WTC11 (cell line): ENCODE results near the gene KAT6B. TPM values are rescaled to one million over a fixed set of nuclear protein-coding genes. Genes with fewer than 3 reads are reported as not detected.

Source experiments
- ATAC-seq: fragments of 200-7000 bp; cut with Tn5 transposase; 2 replicates; pipeline ENCODE4 v1.10.0; 2021; ENCODE audit warnings: mild to moderate bottlenecking, moderate library complexity
- CTCF ChIA-PET: fragments of 300-600 bp; sonication (Branson Sonifier 250); formaldehyde crosslinking; loops from one replicate; lab custom pipeline; 2021; ENCODE audit warnings: antibody characterized with exemption; lab: Charles Lee
- POLR2A ChIA-PET: fragments of 350-600 bp; sonication (Branson Sonifier 250); formaldehyde crosslinking; loops from one replicate; lab custom pipeline; 2021; ENCODE audit warnings: antibody characterized with exemption; lab: Charles Lee
- DNase-seq: peaks from one replicate; pipeline ENCODE4 v3.0.0; 2021; ENCODE audit warnings: low spot score
- H3K27ac Mint-ChIP-seq: 2 replicates; pipeline ENCODE4 v1.8.0; 2021; ENCODE audit warnings: mixed read lengths
- H3K27me3 Mint-ChIP-seq: 2 replicates; pipeline ENCODE4 v1.8.0; 2021; ENCODE audit warnings: low read depth, mild to moderate bottlenecking, moderate library complexity, mixed read lengths
- H3K36me3 Mint-ChIP-seq: 2 replicates; pipeline ENCODE4 v1.8.0; 2021; ENCODE audit warnings: mixed read lengths
- H3K4me1 Mint-ChIP-seq: 2 replicates; pipeline ENCODE4 v1.8.0; 2022; ENCODE audit warnings: mixed read lengths
- H3K4me3 Mint-ChIP-seq: 2 replicates; pipeline ENCODE4 v1.8.0; 2021; ENCODE audit warnings: mild to moderate bottlenecking, moderate library complexity, mixed read lengths
- H3K9me3 Mint-ChIP-seq: 2 replicates; pipeline ENCODE4 v1.8.0; 2021; ENCODE audit warnings: mixed read lengths
- JAZF1 ChIP-seq: fragments of 250-450 bp; sonication (Bioruptor Pico); IDR thresholded peaks from 2 replicates; pipeline ENCODE4 v1.9.0; 2021; ENCODE audit warnings: moderate library complexity, mild to moderate bottlenecking, inconsistent platforms
- NFATC4 ChIP-seq: fragments of 250-450 bp; sonication (Bioruptor Pico); IDR thresholded peaks from 2 replicates; pipeline ENCODE4 v1.9.0; 2021; ENCODE audit warnings: mild to moderate bottlenecking
- NR1H2 ChIP-seq: sonication (generic); formaldehyde crosslinking; IDR thresholded peaks from 2 replicates; pipeline ENCODE4 v1.9.0; 2021; ENCODE audit warnings: mild to moderate bottlenecking, moderate library complexity, missing genetic modification reagents
- PRRX2 ChIP-seq: fragments of 250-450 bp; sonication (Bioruptor Pico); IDR thresholded peaks from 2 replicates; pipeline ENCODE4 v1.8.0; 2021; ENCODE audit warnings: mild to moderate bottlenecking
- RORB ChIP-seq: fragments of 250-450 bp; sonication (Bioruptor Pico); IDR thresholded peaks from 2 replicates; pipeline ENCODE4 v1.9.0; 2021; ENCODE audit warnings: mild to moderate bottlenecking
- SP1 ChIP-seq: sonication (generic); formaldehyde crosslinking; conservative IDR thresholded peaks from 2 replicates; pipeline ENCODE4 v1.8.1; 2022; ENCODE audit warnings: missing genetic modification reagents
- ZNF138 ChIP-seq: sonication (generic); formaldehyde crosslinking; conservative IDR thresholded peaks from 2 replicates; pipeline ENCODE4 v1.8.1; 2022; ENCODE audit warnings: mild to moderate bottlenecking, moderate library complexity, missing genetic modification reagents
- ZNF263 ChIP-seq: sonication (generic); formaldehyde crosslinking; IDR thresholded peaks from 2 replicates; pipeline ENCODE4 v1.8.1; 2022; ENCODE audit warnings: low read depth, mild to moderate bottlenecking, moderate library complexity, missing genetic modification reagents
- ZNF317 ChIP-seq: sonication (generic); formaldehyde crosslinking; IDR thresholded peaks from 2 replicates; pipeline ENCODE4 v1.8.1; 2023; ENCODE audit warnings: low read depth, mild to moderate bottlenecking, moderate library complexity, missing genetic modification reagents, borderline replicate concordance
- ZNF416 ChIP-seq: fragments of 250-450 bp; sonication (Bioruptor Pico); IDR thresholded peaks from 2 replicates; pipeline ENCODE4 v1.9.0; 2021; ENCODE audit warnings: mild to moderate bottlenecking, inconsistent platforms
- ZNF425 ChIP-seq: fragments of 250-450 bp; sonication (Bioruptor Pico); conservative IDR thresholded peaks from 2 replicates; pipeline ENCODE4 v1.9.0; 2021; ENCODE audit warnings: mild to moderate bottlenecking
- total RNA-seq: library from RNA; stranded (reverse); gene quantifications from 3 replicates; pipeline ENCODE4 v1.2.3, GENCODE V29; 2021
- TF ChIP-seq, protein P1 (sequence below): sonication (generic); formaldehyde crosslinking; IDR thresholded peaks from 2 replicates; pipeline ENCODE4 v1.8.1; 2022; ENCODE audit warnings: mild to moderate bottlenecking, missing genetic modification reagents, moderate library complexity, borderline replicate concordance
- TF ChIP-seq, protein P2 (sequence below): sonication (generic); formaldehyde crosslinking; IDR thresholded peaks from 2 replicates; pipeline ENCODE4 v1.8.1; 2023; ENCODE audit warnings: mild to moderate bottlenecking, missing genetic modification reagents, moderate library complexity
- TF ChIP-seq, protein P3 (sequence below): fragments of 250-450 bp; sonication (Bioruptor Pico); IDR thresholded peaks from 2 replicates; pipeline ENCODE4 v1.8.0; 2021; ENCODE audit warnings: mild to moderate bottlenecking
- TF ChIP-seq, protein P4 (sequence below): sonication (generic); formaldehyde crosslinking; IDR thresholded peaks from 2 replicates; pipeline ENCODE4 v1.8.0; 2022; ENCODE audit warnings: mild to moderate bottlenecking, missing genetic modification reagents
- TF ChIP-seq, protein P5 (sequence below): fragments of 250-450 bp; sonication (Bioruptor Pico); IDR thresholded peaks from 2 replicates; pipeline ENCODE4 v1.9.0; 2021; ENCODE audit warnings: moderate library complexity, mild to moderate bottlenecking, inconsistent platforms, borderline replicate concordance
- TF ChIP-seq, protein P6 (sequence below): sonication (generic); formaldehyde crosslinking; IDR thresholded peaks from 2 replicates; pipeline ENCODE4 v1.8.1; 2023; ENCODE audit warnings: mild to moderate bottlenecking, missing genetic modification reagents

The KAT6B gene
- total RNA-seq, 1 experiment from 2014 or later = 18.5 TPM

- TF ChIP-seq, protein P1, sequence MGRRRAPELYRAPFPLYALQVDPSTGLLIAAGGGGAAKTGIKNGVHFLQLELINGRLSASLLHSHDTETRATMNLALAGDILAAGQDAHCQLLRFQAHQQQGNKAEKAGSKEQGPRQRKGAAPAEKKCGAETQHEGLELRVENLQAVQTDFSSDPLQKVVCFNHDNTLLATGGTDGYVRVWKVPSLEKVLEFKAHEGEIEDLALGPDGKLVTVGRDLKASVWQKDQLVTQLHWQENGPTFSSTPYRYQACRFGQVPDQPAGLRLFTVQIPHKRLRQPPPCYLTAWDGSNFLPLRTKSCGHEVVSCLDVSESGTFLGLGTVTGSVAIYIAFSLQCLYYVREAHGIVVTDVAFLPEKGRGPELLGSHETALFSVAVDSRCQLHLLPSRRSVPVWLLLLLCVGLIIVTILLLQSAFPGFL (CRISPR knock-in tag) = no peak
- TF ChIP-seq, protein P2, sequence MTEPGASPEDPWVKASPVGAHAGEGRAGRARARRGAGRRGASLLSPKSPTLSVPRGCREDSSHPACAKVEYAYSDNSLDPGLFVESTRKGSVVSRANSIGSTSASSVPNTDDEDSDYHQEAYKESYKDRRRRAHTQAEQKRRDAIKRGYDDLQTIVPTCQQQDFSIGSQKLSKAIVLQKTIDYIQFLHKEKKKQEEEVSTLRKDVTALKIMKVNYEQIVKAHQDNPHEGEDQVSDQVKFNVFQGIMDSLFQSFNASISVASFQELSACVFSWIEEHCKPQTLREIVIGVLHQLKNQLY = no peak
Observed at GRCh38 chr10:75009426-75009825, 183.0 kb downstream of the KAT6B start (continued).

DNA sequence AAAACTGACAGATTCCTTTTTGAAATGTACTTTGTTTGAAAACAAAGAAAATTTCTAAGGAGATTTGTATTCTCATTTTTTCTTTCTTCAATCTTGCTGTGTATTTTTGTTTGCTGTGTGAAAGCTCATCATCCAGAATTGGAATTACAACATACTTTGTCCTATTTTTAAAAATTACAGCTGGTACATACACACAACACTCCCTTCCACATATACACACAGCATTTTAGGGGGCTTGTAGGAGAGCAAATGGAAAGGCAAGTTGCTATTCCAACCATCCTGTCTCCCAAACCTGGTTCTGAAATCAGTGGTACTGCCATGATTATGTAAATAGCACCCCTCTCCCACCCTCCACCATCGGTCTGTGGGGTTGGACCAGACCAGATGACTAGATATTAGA lies 184.0 kb downstream of the KAT6B start:
- ATAC-seq = no peak
- POLR2A ChIA-PET = no interaction called here
- no peaks in the 10 kb centered on the region for H3K9me3 Mint-ChIP-seq
- TF ChIP-seq NFATC4 = no peak
- TF ChIP-seq, all 79 proteins: peak for 0
- H3K27me3 Mint-ChIP-seq = no peaks in the 10 kb centered on the region
- CTCF ChIA-PET = interaction anchor here (1.0 kb wide), 1 partner anchor 9 kb away, joined by 3 read pairs; no protein-coding TSS in a partner anchor
- no peak overlapping the region for H3K27ac Mint-ChIP-seq
- no peak for DNase-seq
- no peaks in the 10 kb centered on the region for H3K36me3 Mint-ChIP-seq
- no peak overlapping the region for H3K4me3 Mint-ChIP-seq
- no peaks in the 10 kb centered on the region for H3K4me1 Mint-ChIP-seq

- H3K36me3 Mint-ChIP-seq = no peaks in the 10 kb centered on the region
- ATAC-seq (no peak), DNase-seq (no peak)
- H3K4me3 Mint-ChIP-seq = no peak overlapping the region
- TF ChIP-seq JAZF1 (CRISPR knock-in tag) = no peak
- no peak for TF ChIP-seq SP1 (CRISPR knock-in tag)
- no peak for TF ChIP-seq ZNF416 (CRISPR knock-in tag)
- TF ChIP-seq, protein P3, sequence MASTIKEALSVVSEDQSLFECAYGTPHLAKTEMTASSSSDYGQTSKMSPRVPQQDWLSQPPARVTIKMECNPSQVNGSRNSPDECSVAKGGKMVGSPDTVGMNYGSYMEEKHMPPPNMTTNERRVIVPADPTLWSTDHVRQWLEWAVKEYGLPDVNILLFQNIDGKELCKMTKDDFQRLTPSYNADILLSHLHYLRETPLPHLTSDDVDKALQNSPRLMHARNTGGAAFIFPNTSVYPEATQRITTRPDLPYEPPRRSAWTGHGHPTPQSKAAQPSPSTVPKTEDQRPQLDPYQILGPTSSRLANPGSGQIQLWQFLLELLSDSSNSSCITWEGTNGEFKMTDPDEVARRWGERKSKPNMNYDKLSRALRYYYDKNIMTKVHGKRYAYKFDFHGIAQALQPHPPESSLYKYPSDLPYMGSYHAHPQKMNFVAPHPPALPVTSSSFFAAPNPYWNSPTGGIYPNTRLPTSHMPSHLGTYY (CRISPR knock-in tag) = no peak
- no peak for TF ChIP-seq RORB (CRISPR knock-in tag)
- TF ChIP-seq ZNF317 (CRISPR knock-in tag) = no peak
- TF ChIP-seq, protein P4, sequence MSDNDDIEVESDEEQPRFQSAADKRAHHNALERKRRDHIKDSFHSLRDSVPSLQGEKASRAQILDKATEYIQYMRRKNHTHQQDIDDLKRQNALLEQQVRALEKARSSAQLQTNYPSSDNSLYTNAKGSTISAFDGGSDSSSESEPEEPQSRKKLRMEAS (CRISPR knock-in tag) = no peak
- TF ChIP-seq ZNF263 (CRISPR knock-in tag) = no peak
- TF ChIP-seq NR1H2 = no peak
- TF ChIP-seq, all 79 proteins: peak for 0
- Mint-ChIP-seq H3K27me3 (no peaks in the 10 kb centered on the region), H3K4me1 (no peaks in the 10 kb centered on the region), H3K9me3 (no peaks in the 10 kb centered on the region), H3K27ac (no peak overlapping the region)
- ChIA-PET POLR2A (no interaction called here), CTCF (no interaction called here)
Observed at GRCh38 chr10:75011221-75011620, 184.8 kb downstream of the KAT6B start.

- H3K27me3 Mint-ChIP-seq = no peaks in the 10 kb centered on the region
- no peak for TF ChIP-seq PRRX2 (CRISPR knock-in tag)
- no peak for TF ChIP-seq ZNF416 (CRISPR knock-in tag)
- no peak for TF ChIP-seq ZNF425
- TF ChIP-seq, protein P5, sequence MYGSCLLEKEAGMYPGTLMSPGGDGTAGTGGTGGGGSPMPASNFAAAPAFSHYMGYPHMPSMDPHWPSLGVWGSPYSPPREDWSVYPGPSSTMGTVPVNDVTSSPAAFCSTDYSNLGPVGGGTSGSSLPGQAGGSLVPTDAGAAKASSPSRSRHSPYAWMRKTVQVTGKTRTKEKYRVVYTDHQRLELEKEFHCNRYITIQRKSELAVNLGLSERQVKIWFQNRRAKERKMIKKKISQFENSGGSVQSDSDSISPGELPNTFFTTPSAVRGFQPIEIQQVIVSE (CRISPR knock-in tag) = no peak
- TF ChIP-seq, protein P6, sequence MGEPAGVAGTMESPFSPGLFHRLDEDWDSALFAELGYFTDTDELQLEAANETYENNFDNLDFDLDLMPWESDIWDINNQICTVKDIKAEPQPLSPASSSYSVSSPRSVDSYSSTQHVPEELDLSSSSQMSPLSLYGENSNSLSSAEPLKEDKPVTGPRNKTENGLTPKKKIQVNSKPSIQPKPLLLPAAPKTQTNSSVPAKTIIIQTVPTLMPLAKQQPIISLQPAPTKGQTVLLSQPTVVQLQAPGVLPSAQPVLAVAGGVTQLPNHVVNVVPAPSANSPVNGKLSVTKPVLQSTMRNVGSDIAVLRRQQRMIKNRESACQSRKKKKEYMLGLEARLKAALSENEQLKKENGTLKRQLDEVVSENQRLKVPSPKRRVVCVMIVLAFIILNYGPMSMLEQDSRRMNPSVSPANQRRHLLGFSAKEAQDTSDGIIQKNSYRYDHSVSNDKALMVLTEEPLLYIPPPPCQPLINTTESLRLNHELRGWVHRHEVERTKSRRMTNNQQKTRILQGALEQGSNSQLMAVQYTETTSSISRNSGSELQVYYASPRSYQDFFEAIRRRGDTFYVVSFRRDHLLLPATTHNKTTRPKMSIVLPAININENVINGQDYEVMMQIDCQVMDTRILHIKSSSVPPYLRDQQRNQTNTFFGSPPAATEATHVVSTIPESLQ (CRISPR knock-in tag) = no peak
- TF ChIP-seq, protein P2 = no peak
- no peak for TF ChIP-seq ZNF138 (CRISPR knock-in tag)
- H3K27ac Mint-ChIP-seq = peak overlapping the region; percentile 64
- ATAC-seq (no peak), DNase-seq (no peak)
- H3K4me3 Mint-ChIP-seq = no peak overlapping the region
- no peaks in the 10 kb centered on the region for H3K9me3 Mint-ChIP-seq
- no peaks in the 10 kb centered on the region for H3K4me1 Mint-ChIP-seq
- ChIA-PET POLR2A (no interaction called here), CTCF (interaction anchor here (1.2 kb wide), 1 partner anchor 223 kb away, joined by 3 read pairs; the partner anchor contains the start of gene COMTD1)
- no peaks in the 10 kb centered on the region for H3K36me3 Mint-ChIP-seq
Observed at GRCh38 chr10:75012471-75012870, 186.1 kb downstream of the KAT6B start.
